Inferior parietal cortex (tissue), 1 donor: ENCODE data around the gene TBX6.
A peak's percentile ranks its signal among the peaks of the same experiment; 100 is the strongest.

Experiments
- DNase-seq: peaks from one replicate; pipeline ENCODE4 v3.0.0-alpha.2; 2016; ENCODE audit errors: extremely low spot score

TBX6 gene

GRCh38 chr16:30113711-30114333 is 22.1 kb upstream of the TBX6 start:
- no peak for DNase-seq

GRCh38 chr16:30113031-30113710 is 21.4 kb upstream of the TBX6 start, which contains the start of gene GDPD3:
Gene GDPD3, minus strand, starts transcription at chr16:30113537. Its CDS starts 59 bp downstream, at chr16:30113478.
- no peak for DNase-seq

- no peak for DNase-seq
Observed at GRCh38 chr16:30112197-30113030, 20.7 kb upstream of the TBX6 start.

GRCh38 chr16:30110661-30111060 is 18.9 kb upstream of the TBX6 start:
- DNase-seq = no peak

- DNase-seq = no peak
Observed at GRCh38 chr16:30108059-30108850, 16.5 kb upstream of the TBX6 start.

DNA sequence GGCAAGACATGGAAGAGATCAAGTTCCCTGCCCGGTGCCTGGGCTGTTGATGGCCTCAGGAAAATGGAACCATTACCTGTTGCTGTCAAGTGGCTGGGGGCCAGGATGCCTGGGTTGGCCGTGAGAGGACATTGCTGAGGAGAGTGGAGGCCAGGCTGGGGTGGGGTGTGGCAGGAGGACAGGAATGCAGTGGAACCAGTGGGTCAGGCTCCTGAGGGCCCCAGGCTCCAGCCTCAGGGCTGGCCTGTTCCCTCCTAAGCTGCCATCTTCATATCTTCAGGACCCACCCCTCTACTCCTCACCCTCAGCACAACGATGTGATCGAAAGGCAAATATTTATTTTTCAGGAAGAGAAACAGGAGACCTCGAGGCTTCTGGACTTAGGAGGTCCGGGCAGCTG is 12.8 kb upstream of the TBX6 start:
- no peak for DNase-seq

DNA sequence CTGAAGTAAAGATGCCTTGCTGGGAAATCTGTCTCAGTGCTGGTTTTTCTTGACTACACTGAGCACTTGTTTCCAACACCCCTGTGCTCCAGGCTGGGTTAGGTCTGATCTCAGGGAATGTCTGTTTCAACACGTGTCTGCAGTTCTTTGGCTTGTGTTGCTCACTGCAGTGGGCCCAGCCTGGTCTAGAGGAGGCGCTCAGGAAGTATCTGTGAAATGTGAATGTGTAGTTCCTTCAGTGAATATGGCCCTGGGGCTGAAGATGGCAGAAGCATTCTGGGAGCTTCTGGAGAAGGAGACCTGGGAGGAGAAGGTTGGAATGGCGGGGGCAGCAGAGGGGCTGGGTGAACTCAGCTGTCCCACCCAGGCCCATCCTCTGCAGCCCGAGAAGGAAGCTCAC is 12.4 kb upstream of the TBX6 start:
- DNase-seq = no peak

DNA sequence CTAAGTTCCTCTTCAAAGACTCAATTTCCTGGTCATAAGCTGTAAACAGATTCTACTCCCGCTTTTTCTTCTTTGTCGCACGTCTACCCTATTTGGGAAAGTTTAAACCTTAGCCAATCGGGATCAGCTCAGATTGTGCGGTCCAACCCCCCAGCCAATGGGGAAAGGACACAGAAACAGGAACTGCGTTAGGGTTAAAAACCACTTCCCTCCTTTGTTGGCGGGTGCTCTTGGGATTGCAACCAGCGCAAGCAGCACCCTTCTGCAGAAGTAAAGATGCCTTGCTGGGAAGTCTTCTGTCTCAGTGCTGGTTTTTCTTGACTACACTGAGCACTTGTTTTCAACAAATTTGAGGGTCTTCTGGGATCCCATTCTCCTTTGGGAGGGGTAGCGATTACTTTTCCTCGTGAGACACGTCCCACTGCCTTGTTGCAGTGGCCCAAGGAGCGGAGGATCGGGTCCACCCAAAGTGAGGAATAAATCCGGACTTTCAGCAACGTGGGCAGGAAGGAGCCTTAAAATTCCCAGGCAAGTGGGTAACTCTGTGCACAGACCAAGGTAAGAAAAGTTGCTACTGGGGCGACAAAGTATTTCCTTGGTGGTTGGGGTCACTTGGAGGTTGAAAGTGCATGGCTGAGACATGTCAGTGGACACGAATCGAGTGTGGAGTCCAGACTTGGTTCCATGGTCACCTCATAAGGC is 5.3 kb upstream of the TBX6 start:
- no peak for DNase-seq

GRCh38 chr16:30096105-30096861 is 4.6 kb upstream of the TBX6 start, which contains the start of gene YPEL3:
Gene YPEL3, minus strand, starts transcription at chr16:30096213. Its CDS starts 731 bp downstream, at chr16:30095482.
- DNase-seq = peak; percentile 79

GRCh38 chr16:30095166-30096078 is 3.7 kb upstream of the TBX6 start:
- DNase-seq = no peak

GRCh38 chr16:30094541-30095165 is 2.9 kb upstream of the TBX6 start:
- DNase-seq = no peak

DNA sequence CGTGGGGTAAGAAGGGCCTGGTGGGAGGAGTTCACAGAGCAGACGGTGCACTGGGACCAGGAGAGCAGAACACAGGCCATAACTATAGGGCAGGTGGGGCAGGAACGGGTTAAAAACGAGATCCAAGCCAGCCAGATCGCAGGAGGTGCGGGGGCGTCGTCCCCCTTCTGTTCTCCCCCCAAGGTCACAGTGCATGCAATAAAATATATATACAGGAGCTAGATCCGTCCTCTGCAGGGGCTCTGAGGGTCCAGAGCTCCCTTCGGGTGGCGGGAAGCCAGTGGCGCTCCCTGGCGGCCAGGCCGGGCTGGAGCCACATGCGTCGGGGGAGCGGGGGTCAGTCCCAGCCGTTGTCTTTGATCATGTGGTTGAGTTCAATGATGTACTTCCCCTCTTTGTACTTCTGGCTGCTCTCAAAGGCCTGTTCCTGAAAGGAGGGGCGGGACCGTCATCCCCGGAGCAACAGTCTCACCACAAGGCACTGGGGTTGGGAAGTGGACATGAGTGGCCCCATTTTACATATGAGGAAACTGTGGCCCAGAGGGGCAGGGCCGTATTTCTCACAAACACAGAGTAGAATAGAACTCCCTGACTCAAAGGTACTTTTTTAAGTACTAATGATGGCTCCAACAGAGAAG is 768 bp upstream of the TBX6 start:
- DNase-seq = peak; percentile 72

DNA sequence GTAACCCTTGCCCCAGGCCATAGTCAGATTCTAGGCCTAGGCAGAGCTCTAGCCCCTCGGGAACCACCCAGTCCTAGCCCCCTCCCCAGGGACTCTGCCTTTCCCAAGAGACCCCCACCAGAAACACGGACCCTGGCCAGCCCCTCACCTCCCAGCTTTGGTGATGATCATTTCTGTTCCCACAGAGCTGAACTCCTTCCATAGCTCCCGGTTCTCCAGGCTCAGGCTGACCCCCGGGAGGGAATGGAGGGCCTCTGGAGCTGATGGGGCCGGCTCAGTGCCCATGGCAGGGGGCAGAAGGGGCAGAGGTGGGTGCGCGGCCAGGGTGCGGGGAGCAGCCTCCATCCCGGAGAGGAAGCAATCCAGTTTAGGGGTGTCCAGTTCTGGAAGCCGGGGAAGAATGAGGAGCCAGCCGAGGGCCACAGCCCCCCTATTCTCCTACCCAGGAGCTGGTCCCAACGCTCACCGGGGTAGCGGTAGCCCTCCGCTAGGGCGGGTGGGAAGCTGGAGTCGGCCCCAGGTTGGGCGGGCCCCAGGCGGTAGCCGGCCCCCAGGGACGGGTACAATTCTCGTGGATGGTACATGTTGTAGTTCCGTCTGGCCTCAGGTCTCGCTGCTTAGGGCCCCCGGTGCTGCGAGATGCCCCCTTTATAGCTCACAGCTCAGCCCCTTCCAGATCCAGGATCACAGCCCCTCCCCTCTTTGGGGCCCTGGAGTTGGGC is 953 bp downstream of the TBX6 start:
- DNase-seq = no peak

DNA sequence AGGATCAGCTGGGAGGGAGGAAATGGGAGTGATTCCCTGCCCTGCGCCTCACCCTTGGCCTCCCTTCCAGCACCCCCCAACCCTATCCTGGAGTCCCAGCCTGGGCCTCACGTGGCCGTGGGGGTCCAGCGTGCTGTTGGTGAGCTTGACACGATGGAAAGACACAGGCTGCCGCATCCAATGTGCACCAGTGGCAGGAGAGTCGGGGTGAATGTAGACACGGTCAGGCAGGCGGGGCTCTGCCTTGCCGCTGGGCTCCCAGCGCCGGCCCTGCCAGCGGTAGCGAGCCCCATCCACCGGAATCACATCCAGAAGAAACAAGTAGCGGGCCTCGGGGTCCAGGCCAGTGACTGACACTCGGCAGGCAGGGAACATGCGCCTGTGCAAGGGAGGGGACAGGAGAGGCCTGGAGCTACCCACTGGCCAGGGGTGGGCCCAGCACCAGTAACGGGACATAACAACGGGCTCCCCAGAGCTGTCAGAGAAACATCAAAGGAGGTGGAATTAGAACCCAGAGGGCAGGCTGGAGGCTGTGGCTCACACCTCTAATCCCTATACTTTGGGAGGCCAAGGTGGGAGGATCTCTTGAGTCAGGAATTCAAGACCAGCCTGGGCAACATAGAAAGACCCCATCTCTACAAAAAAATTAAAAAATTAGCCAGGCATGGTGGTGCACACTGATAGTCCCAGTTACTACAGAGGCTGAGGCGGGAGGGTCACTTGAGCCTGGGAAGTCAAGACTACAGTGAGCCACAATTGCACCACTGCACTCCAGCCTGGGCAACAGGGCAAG is 2.7 kb downstream of the TBX6 start:
- no peak for DNase-seq

- no peak for DNase-seq
Observed at GRCh38 chr16:30088237-30088831, 3.4 kb downstream of the TBX6 start.

DNA sequence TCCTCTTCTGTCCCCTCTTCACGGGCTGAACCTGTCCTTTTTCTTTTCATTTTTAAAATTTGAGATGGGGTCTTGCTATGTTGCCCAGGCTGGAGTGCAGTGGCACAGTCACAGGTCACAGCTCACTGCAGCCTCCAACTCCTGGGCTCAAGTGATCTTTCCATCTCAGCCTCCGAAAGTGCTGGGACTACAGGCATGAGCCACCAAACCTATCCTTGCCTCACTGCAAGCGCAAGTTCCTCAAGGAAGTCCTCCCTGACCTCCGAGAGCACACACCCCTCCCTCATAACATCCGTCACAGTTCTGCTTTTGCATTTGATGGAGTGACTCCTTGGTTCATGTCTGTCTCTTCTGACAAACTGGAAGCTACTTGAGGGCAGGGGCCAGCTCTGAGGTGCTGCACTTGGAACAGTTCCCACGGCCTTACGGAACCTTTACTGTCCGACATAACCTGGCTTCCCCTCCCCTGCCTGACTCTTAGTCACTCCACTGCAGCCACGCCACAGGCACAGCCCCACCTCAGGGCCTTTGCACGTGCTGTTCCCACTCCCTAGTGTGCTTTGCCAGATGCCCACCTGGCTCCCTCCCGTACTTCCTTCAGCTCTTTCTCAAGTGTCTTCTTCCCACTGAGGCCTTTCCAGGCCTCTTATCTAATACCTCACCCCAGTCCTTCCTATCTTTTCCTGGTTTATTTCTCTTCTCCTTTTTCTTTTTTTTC is 4.4 kb downstream of the TBX6 start:
- no peak for DNase-seq
